ENCODE measurements around the gene MYO1F.

DNA sequence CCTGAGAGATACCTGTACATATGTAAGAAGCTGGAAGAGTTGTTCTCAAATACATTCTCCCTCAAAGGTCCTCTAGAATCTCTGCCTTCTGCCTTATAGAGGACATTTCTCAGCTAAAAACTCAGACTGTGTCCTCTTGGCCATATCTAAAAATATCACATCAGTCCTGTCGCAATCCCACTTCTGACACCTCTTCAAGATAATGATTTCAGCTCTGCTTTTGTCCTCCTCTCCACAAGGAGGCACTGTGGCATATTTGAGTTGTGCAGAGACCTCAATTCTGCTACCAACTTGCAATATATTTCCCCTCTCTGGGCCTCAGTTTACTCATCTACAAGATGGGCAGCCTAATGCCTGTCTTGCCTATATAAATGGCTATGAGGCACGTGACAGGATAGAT, 16.7 kb upstream of the MYO1F start:
- TF ChIP-seq, protein P1, sequence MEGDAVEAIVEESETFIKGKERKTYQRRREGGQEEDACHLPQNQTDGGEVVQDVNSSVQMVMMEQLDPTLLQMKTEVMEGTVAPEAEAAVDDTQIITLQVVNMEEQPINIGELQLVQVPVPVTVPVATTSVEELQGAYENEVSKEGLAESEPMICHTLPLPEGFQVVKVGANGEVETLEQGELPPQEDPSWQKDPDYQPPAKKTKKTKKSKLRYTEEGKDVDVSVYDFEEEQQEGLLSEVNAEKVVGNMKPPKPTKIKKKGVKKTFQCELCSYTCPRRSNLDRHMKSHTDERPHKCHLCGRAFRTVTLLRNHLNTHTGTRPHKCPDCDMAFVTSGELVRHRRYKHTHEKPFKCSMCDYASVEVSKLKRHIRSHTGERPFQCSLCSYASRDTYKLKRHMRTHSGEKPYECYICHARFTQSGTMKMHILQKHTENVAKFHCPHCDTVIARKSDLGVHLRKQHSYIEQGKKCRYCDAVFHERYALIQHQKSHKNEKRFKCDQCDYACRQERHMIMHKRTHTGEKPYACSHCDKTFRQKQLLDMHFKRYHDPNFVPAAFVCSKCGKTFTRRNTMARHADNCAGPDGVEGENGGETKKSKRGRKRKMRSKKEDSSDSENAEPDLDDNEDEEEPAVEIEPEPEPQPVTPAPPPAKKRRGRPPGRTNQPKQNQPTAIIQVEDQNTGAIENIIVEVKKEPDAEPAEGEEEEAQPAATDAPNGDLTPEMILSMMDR (IDR thresholded peaks at IDR 0.05): no peak
- no peak for TF ChIP-seq EP300 (IDR thresholded peaks at IDR 0.05)
- no peak for TF ChIP-seq POLR2AphosphoS5 (IDR thresholded peaks at IDR 0.05)
- TF ChIP-seq POLR2A (IDR thresholded peaks at IDR 0.05): no peak
